CD4-positive, alpha-beta T cell treated with Interferon gamma for 1 hour (primary cell): ENCODE results near the gene BICDL2.

ENCODE experiments used
- DNase-seq: peaks from one replicate; pipeline ENCODE4 v3.0.0-alpha.2; 2020

The BICDL2 gene

GRCh38 chr16:3023415-3023668 lies 13.4 kb downstream of the BICDL2 start:
- DNase-seq: no peak

GRCh38 chr16:3022684-3023414 lies 13.9 kb downstream of the BICDL2 start:
- no peak for DNase-seq

- peak; percentile 67 for DNase-seq
Measured at GRCh38 chr16:3022208-3022683, 14.5 kb downstream of the BICDL2 start.

- DNase-seq: peak; percentile 62
Measured at GRCh38 chr16:3021449-3022207, 15.1 kb downstream of the BICDL2 start.

- peak; percentile 56 for DNase-seq
Measured at GRCh38 chr16:3020604-3021448, 15.9 kb downstream of the BICDL2 start.

- peak; percentile 72 for DNase-seq
Measured at GRCh38 chr16:3020247-3020603, 16.5 kb downstream of the BICDL2 start, which contains the start of gene TNFRSF12A. TNFRSF12A (plus strand) TSS chr16:3020368; CDS start chr16:3020398, 30 bp downstream.

- no peak for DNase-seq
Measured at GRCh38 chr16:3019594-3020246, 17.0 kb downstream of the BICDL2 start.

GRCh38 chr16:3017794-3018506 lies 18.8 kb downstream of the BICDL2 start, which contains the start of gene CLDN6:
CLDN6 (minus strand) TSS chr16:3018183; CDS start chr16:3016021, 2,162 bp downstream.
- peak; percentile 9 for DNase-seq

GRCh38 chr16:3017344-3017743 lies 19.4 kb downstream of the BICDL2 start:
- no peak for DNase-seq

- no peak for DNase-seq
Measured at GRCh38 chr16:3015865-3016521, 20.8 kb downstream of the BICDL2 start.

GRCh38 chr16:3014971-3015370 lies 21.8 kb downstream of the BICDL2 start:
- DNase-seq: no peak

- no peak for DNase-seq
Measured at GRCh38 chr16:3013998-3014690, 22.6 kb downstream of the BICDL2 start.

GRCh38 chr16:3013491-3013951 lies 23.2 kb downstream of the BICDL2 start:
- no peak for DNase-seq

- DNase-seq: no peak
Measured at GRCh38 chr16:3012828-3013420, 23.8 kb downstream of the BICDL2 start, which contains the start of gene CLDN9. CLDN9 (plus strand) TSS chr16:3012923; CDS start chr16:3013363, 440 bp downstream.

- DNase-seq: no peak
Measured at GRCh38 chr16:3012246-3012645, 24.5 kb downstream of the BICDL2 start.

- DNase-seq: no peak
Measured at GRCh38 chr16:3010510-3010909, 26.2 kb downstream of the BICDL2 start.

GRCh38 chr16:3009568-3010390 lies 27.0 kb downstream of the BICDL2 start:
- DNase-seq: no peak

- no peak for DNase-seq
Measured at GRCh38 chr16:3008690-3009037, 28.1 kb downstream of the BICDL2 start.

- peak; percentile 20 for DNase-seq
Measured at GRCh38 chr16:3007957-3008689, 28.6 kb downstream of the BICDL2 start.
